GM19099 (cell line): ENCODE measurements around the gene LRRC38.

Experiments used
- POLR2A ChIP-seq: IDR thresholded peaks from 3 replicates; pipeline ENCODE4 v1.6.1; 2011; ENCODE audit warnings: low read depth; ENCODE audit not compliant: insufficient read length; ENCODE audit errors: extremely low read depth

LRRC38 gene

GRCh38 chr1:13443335-13443979 lies 70.3 kb downstream of the LRRC38 start:
- no peak for TF ChIP-seq POLR2A

- TF ChIP-seq POLR2A = no peak
These were observed 78.3 kb downstream of the LRRC38 start for GRCh38 chr1:13435458-13435857.

GRCh38 chr1:13432251-13432650 lies 81.6 kb downstream of the LRRC38 start:
- no peak for TF ChIP-seq POLR2A

- no peak for TF ChIP-seq POLR2A
These were observed 83.3 kb downstream of the LRRC38 start for GRCh38 chr1:13430495-13430894.
